ENCODE measurements around the gene SPINK7.

Gene SPINK7

DNA sequence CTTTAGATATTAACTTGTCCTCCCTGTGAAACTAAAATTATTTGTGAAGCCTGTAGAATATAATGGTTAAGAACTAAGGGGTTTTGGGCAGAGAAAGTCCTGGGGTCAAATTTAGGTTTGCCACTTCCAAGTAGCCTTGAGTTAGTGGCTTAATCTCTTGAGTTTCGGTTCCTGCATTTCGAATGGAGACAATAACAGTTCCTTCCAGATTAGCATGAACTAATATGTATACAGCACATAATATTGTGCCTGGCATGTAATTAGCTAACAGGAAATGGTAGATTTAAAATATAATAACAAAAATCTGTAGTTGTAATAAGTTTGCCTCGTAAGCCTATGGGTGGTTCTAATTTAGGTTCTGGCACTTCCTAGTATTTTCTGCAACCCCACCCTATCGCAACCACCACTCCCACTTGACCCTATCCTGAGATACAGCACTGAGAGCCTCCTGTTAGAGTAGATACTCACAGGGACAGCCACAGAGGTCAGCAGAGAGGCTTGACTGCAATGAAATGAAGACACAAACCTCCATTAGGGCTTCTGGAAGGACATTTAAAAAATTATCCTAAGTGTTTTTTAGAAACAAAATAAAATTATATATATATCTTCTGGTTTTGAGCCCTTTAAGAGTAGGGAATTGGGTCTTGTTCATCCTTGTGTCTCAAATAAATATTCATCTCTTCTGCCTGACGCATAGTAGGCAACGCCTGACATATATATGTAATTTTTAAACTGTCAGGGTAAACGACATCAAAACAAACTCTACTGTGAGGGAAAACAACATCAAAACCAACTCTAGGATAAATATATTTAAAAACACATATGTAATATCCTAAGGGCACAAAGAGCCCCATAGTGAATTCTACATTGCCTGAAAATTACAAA, 31.6 kb downstream of the SPINK7 start:
- DNase-seq: no peak

DNA sequence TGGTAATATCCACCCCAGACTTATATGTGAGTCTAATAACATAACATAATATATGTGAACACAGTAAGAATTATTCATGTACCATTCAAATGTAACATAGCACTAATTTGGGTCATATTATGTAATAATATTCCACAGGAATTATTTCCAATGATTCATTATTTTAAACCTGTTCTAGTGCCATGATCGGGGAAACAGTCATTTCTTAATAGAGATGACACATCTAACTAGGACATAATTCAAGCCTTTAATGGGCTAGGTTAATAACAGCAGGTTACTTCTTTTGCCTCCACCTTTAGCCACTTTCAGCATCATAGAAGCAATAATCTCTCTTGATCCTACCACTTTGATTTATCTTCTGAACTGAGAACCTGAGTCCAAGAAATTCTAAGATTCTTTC, 35.5 kb downstream of the SPINK7 start:
- no peak for DNase-seq

DNA sequence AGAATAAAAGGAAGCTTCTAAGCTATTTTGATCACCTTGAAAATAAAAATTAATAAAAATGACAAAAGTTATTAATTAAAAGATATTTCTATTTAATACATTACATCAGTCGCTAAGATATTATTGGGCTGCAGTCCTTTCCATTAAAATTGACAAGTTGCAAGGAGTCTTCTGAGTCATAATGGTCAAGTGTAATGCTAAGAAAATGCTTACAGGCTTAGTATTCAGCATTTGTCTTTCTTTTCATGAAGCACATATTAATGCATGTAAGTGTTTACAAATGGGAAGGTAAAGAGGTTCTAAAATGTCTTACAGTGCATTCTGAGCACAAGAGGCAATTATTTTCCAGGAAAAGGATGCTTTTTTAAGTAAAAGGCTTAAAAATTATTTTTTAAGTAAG, 40.5 kb downstream of the SPINK7 start:
- no peak for DNase-seq

DNA sequence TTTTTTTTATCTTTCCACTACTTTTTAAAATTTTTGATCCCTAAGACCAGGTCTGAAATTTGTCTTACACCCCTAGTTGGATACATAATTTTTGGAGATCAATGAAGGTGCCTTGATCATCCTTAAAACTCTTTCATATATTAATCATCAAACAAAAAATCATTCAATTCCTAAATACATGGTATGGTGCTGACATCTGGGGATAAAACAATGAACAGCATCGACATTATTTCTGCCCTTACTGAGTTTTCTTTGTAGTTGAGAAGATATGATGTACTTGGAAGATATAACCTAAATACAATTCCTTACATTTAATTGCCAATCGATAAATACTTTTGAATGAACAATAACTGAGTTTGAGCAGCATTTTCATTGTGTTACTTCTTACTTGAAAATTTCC, 41.4 kb downstream of the SPINK7 start:
- DNase-seq: no peak

DNA sequence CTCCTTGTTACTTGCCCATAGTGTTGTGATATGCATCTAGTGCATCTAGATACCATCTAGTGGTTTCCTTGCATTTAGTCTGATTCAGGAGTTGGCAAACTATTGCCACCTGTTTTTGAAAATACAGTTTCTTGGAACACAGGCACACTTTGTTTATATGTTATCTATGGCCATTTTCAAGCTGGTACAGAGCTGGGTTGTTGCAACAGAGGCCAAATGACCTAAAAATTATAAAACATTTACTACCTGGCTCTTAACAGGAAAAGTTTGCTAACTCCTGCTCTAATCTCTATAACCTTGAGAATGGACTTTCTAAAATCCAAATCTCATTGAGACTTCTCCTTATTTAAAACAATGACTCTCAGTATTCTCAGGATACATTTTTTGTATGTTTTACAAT, 52.1 kb downstream of the SPINK7 start:
- DNase-seq: no peak
